ENCODE measurements around the gene RPEL1. TPM values are rescaled to one million over a fixed set of nuclear protein-coding genes. Genes with fewer than 3 reads are reported as not detected.

RPEL1 gene
- total RNA-seq, 4 donors from 2014 or later = not detected

GRCh38 chr10:103203466-103203865 is 42.2 kb upstream of the RPEL1 start:
- no peak for TF ChIP-seq CTCF (IDR thresholded peaks at IDR 0.05; ENCODE audit: low read depth)

- TF ChIP-seq CTCF (IDR thresholded peaks at IDR 0.05; ENCODE audit: low read depth) = no peak
Measured at GRCh38 chr10:103204353-103205255, 41.1 kb upstream of the RPEL1 start.

- TF ChIP-seq CTCF (IDR thresholded peaks at IDR 0.05; ENCODE audit: low read depth) = no peak
Measured at GRCh38 chr10:103207141-103207540, 38.5 kb upstream of the RPEL1 start.

- TF ChIP-seq CTCF (IDR thresholded peaks at IDR 0.05; ENCODE audit: low read depth) = no peak
Measured at GRCh38 chr10:103215601-103216000, 30.1 kb upstream of the RPEL1 start.

GRCh38 chr10:103224133-103224532 is 21.6 kb upstream of the RPEL1 start:
- no peak for TF ChIP-seq CTCF (IDR thresholded peaks at IDR 0.05; ENCODE audit: low read depth)

GRCh38 chr10:103225939-103226338 is 19.7 kb upstream of the RPEL1 start:
- no peak for TF ChIP-seq CTCF (IDR thresholded peaks at IDR 0.05; ENCODE audit: low read depth)

GRCh38 chr10:103227416-103227815 is 18.3 kb upstream of the RPEL1 start:
- TF ChIP-seq CTCF (IDR thresholded peaks at IDR 0.05; ENCODE audit: low read depth) = no peak

All from subcutaneous adipose tissue (tissue), 4 donors.